NCI-H2196 treated with DMSO at 0.1 percent for 48 hours (cell line): Measurements from ENCODE around the gene DCAKD.
"Not testable (repeated sequence)": the region's sequence is repeated elsewhere in the genome, so short reads cannot be mapped to it uniquely, and the experiment has no call there.

ENCODE experiments used
- DNase-seq: peaks from one replicate; lab custom pipeline; 2025; ENCODE audit not compliant: unreplicated experiment; lab: John Stamatoyannopoulos, UW

The DCAKD gene

GRCh38 chr17:45070001-45070400 lies 18.6 kb upstream of the DCAKD start:
- DNase-seq = no peak

- no peak for DNase-seq
These were observed 16.2 kb upstream of the DCAKD start for GRCh38 chr17:45067637-45068036.

- no peak for DNase-seq
These were observed 11.8 kb upstream of the DCAKD start for GRCh38 chr17:45063198-45063597.

GRCh38 chr17:45061606-45062205 lies 10.3 kb upstream of the DCAKD start:
- no peak for DNase-seq

- peak; percentile 99 for DNase-seq
These were observed 9.6 kb upstream of the DCAKD start, which contains the start of gene NMT1 for GRCh38 chr17:45060797-45061605. NMT1 (plus strand) TSS chr17:45061317; CDS start chr17:45061330, 13 bp downstream.

- no peak for DNase-seq
These were observed 9.0 kb upstream of the DCAKD start for GRCh38 chr17:45060382-45060796.

GRCh38 chr17:45052052-45052772 lies 780 bp upstream of the DCAKD start:
- DNase-seq = peak; percentile 51

GRCh38 chr17:45051720-45052051 lies 254 bp upstream of the DCAKD start:
- not testable (repeated sequence) for DNase-seq

GRCh38 chr17:45050481-45051059 lies 862 bp downstream of the DCAKD start:
- DNase-seq = no peak

GRCh38 chr17:45048795-45049563 lies 2.5 kb downstream of the DCAKD start:
- no peak for DNase-seq

GRCh38 chr17:45046537-45047125 lies 4.8 kb downstream of the DCAKD start:
- DNase-seq = no peak

- DNase-seq = no peak
These were observed 7.5 kb downstream of the DCAKD start for GRCh38 chr17:45043813-45044540.

- DNase-seq = no peak
These were observed 8.9 kb downstream of the DCAKD start for GRCh38 chr17:45042346-45043120.

- DNase-seq = no peak
These were observed 11.0 kb downstream of the DCAKD start for GRCh38 chr17:45040459-45040858.

- no peak for DNase-seq
These were observed 12.5 kb downstream of the DCAKD start for GRCh38 chr17:45038728-45039634.

GRCh38 chr17:45036691-45037090 lies 14.7 kb downstream of the DCAKD start:
- no peak for DNase-seq

- DNase-seq = no peak
These were observed 15.6 kb downstream of the DCAKD start for GRCh38 chr17:45035848-45036247.

- DNase-seq = no peak
These were observed 16.8 kb downstream of the DCAKD start for GRCh38 chr17:45034599-45034998.
